ENCODE measurements around the gene STK17B. TPM values are rescaled to one million over a fixed set of nuclear protein-coding genes. Genes with fewer than 3 reads are reported as not detected.

The STK17B gene
- polyA plus RNA-seq, 1 donor (not counting 4 experiments of a cell fraction or from before 2014, with no cell fraction given): 11.0 TPM

DNA sequence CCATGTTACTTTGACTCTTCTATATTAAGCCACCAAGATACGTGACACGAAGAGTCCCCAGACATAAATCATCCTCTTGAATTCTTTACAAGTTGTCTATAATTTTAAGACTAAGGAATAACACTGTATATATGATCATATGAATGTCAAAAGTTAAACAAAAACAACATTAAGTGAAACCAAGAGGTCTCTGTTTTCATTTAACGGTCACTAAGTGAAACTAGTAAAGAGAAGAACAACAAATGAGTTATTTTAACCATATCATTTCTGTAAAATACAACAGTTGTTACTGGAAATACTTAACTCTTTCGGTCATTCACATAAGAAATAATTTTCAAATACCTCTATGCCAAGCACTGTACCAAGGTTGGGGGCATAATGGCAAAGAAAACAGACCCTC, 45.7 kb upstream of the STK17B start:
- H2AFZ ChIP-seq (ENCODE audit: control insufficient read depth, low read length): no peak overlapping the region
- no peaks in the 10 kb centered on the region for H3K4me1 ChIP-seq (ENCODE audit: control insufficient read depth, extremely low read depth, insufficient read depth, low read length)
- no peaks in the 10 kb centered on the region for H3K9me1 ChIP-seq (ENCODE audit: control insufficient read depth, extremely low read depth, insufficient read depth, low read length)
- no peaks in the 10 kb centered on the region for H4K20me1 ChIP-seq (ENCODE audit: control insufficient read depth, extremely low read depth, insufficient read depth, low read length)
- H3K4me3 ChIP-seq (ENCODE audit: control insufficient read depth in 2 of 3, extremely low read depth in 1 of 3, insufficient read depth in 2 of 3, low read depth in 1 of 3, low read length in 3 of 3): no peak overlapping the region
- H3K4me2 ChIP-seq (ENCODE audit: control insufficient read depth, extremely low read depth, insufficient read depth, low read depth, low read length): no peak overlapping the region
- H3K36me3 ChIP-seq (ENCODE audit: control insufficient read depth in 2 of 2, extremely low read depth in 1 of 2, insufficient read depth in 2 of 2, low read length in 2 of 2): no peaks in the 10 kb centered on the region
- dilution Hi-C loops (cut with MboI; ENCODE audit: extremely low pct_ligation_motif_present, low sequenced_read_pairs): no loop called here
- TF ChIP-seq EZH2 (IDR thresholded peaks at IDR 0.05; ENCODE audit: low read length): no peak
- no peaks in the 10 kb centered on the region for H3K27me3 ChIP-seq (ENCODE audit: control insufficient read depth, extremely low read depth, insufficient read depth, low read length)
- no peaks in the 10 kb centered on the region for H3K79me2 ChIP-seq (ENCODE audit: control insufficient read depth, insufficient read depth, low read length)
- FAIRE-seq: no peak
- no peak overlapping the region for H3K9ac ChIP-seq (ENCODE audit: control insufficient read depth, extremely low read depth, insufficient read depth, low read length)
- H3K27ac ChIP-seq (ENCODE audit: control insufficient read depth, insufficient read depth, low read length): no peak overlapping the region
- no peak for DNase-seq (ENCODE audit: low read depth, low spot score)
- no peaks in the 10 kb centered on the region for H3K9me3 ChIP-seq (ENCODE audit: control insufficient read depth, low read depth, low read length)

DNA sequence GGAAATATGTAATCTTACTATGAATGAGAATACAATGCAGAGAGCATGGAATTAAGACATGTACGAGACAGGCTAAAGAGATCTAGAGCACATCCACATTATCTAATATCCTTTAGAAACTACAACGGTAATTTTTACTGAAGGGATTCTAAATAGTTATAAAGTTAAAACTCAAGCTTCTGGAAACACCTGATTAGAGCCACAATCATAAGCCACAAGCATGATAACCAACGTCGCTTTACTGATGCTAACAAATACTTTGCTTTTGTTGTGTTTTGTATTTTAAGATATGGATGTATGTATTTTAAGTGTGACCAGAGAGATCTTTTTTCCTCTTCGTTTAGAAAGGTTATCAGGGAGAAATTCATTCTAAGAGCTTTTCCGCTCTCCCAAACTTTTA, 44.0 kb upstream of the STK17B start:
- H3K9ac ChIP-seq (ENCODE audit: control insufficient read depth, extremely low read depth, insufficient read depth, low read length): no peak overlapping the region
- DNase-seq (ENCODE audit: low read depth, low spot score): no peak
- H3K4me3 ChIP-seq (ENCODE audit: control insufficient read depth in 2 of 3, extremely low read depth in 1 of 3, insufficient read depth in 2 of 3, low read depth in 1 of 3, low read length in 3 of 3): no peak overlapping the region
- no peak for FAIRE-seq
- no peaks in the 10 kb centered on the region for H3K4me1 ChIP-seq (ENCODE audit: control insufficient read depth, extremely low read depth, insufficient read depth, low read length)
- H3K27ac ChIP-seq (ENCODE audit: control insufficient read depth, insufficient read depth, low read length): no peak overlapping the region
- H3K36me3 ChIP-seq (ENCODE audit: control insufficient read depth in 2 of 2, extremely low read depth in 1 of 2, insufficient read depth in 2 of 2, low read length in 2 of 2): no peaks in the 10 kb centered on the region
- no peak overlapping the region for H3K4me2 ChIP-seq (ENCODE audit: control insufficient read depth, extremely low read depth, insufficient read depth, low read depth, low read length)
- dilution Hi-C loops (cut with MboI; ENCODE audit: extremely low pct_ligation_motif_present, low sequenced_read_pairs): no loop called here
- H4K20me1 ChIP-seq (ENCODE audit: control insufficient read depth, extremely low read depth, insufficient read depth, low read length): no peaks in the 10 kb centered on the region
- H3K9me1 ChIP-seq (ENCODE audit: control insufficient read depth, extremely low read depth, insufficient read depth, low read length): no peaks in the 10 kb centered on the region
- TF ChIP-seq, protein P1, sequence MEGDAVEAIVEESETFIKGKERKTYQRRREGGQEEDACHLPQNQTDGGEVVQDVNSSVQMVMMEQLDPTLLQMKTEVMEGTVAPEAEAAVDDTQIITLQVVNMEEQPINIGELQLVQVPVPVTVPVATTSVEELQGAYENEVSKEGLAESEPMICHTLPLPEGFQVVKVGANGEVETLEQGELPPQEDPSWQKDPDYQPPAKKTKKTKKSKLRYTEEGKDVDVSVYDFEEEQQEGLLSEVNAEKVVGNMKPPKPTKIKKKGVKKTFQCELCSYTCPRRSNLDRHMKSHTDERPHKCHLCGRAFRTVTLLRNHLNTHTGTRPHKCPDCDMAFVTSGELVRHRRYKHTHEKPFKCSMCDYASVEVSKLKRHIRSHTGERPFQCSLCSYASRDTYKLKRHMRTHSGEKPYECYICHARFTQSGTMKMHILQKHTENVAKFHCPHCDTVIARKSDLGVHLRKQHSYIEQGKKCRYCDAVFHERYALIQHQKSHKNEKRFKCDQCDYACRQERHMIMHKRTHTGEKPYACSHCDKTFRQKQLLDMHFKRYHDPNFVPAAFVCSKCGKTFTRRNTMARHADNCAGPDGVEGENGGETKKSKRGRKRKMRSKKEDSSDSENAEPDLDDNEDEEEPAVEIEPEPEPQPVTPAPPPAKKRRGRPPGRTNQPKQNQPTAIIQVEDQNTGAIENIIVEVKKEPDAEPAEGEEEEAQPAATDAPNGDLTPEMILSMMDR (optimal IDR thresholded peaks at IDR 0.05 in 1 of 3, IDR thresholded peaks at IDR 0.05 in 1 of 3, conservative IDR thresholded peaks at IDR 0.05 in 1 of 3; ENCODE audit: extremely low read depth in 1 of 3, insufficient read depth in 2 of 3, low read length in 3 of 3): no peak
- no peak for TF ChIP-seq EZH2 (IDR thresholded peaks at IDR 0.05; ENCODE audit: low read length)
- no peaks in the 10 kb centered on the region for H3K27me3 ChIP-seq (ENCODE audit: control insufficient read depth, extremely low read depth, insufficient read depth, low read length)
- H3K79me2 ChIP-seq (ENCODE audit: control insufficient read depth, insufficient read depth, low read length): no peaks in the 10 kb centered on the region
- H3K9me3 ChIP-seq (ENCODE audit: control insufficient read depth, low read depth, low read length): no peaks in the 10 kb centered on the region
- H2AFZ ChIP-seq (ENCODE audit: control insufficient read depth, low read length): no peak overlapping the region

DNA sequence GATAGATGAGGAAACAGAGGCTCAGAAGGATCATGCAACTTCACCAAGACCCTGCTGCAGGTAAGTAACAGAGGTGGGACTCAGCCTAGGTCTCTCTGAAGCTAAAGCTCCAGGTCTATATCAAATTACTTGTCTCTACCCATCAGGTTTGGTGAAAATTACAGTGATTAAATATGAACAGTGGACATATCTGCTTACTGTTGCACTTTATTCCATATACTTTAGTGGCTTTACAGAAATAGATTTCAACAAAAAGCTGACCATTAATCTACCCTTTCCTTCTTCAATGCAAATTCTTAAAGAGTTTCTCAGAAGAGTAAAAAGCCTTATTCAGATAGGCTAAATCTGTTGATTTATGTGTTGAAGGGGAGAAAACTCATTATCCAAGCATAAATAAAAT, 42.8 kb upstream of the STK17B start:
- Histone ChIP-seq H4K20me1 (ENCODE audit: control insufficient read depth, extremely low read depth, insufficient read depth, low read length) (no peaks in the 10 kb centered on the region), H3K4me1 (ENCODE audit: control insufficient read depth, extremely low read depth, insufficient read depth, low read length) (no peaks in the 10 kb centered on the region), H3K27me3 (ENCODE audit: control insufficient read depth, extremely low read depth, insufficient read depth, low read length) (no peaks in the 10 kb centered on the region), H3K9me3 (ENCODE audit: control insufficient read depth, low read depth, low read length) (no peaks in the 10 kb centered on the region), H3K27ac (ENCODE audit: control insufficient read depth, insufficient read depth, low read length) (no peak overlapping the region), H3K4me3 (ENCODE audit: control insufficient read depth in 2 of 3, extremely low read depth in 1 of 3, insufficient read depth in 2 of 3, low read depth in 1 of 3, low read length in 3 of 3) (no peak overlapping the region), H3K9me1 (ENCODE audit: control insufficient read depth, extremely low read depth, insufficient read depth, low read length) (no peaks in the 10 kb centered on the region), H3K36me3 (ENCODE audit: control insufficient read depth in 2 of 2, extremely low read depth in 1 of 2, insufficient read depth in 2 of 2, low read length in 2 of 2) (no peaks in the 10 kb centered on the region), H3K4me2 (ENCODE audit: control insufficient read depth, extremely low read depth, insufficient read depth, low read depth, low read length) (no peak overlapping the region), H2AFZ (ENCODE audit: control insufficient read depth, low read length) (no peak overlapping the region), H3K9ac (ENCODE audit: control insufficient read depth, extremely low read depth, insufficient read depth, low read length) (no peak overlapping the region), H3K79me2 (ENCODE audit: control insufficient read depth, insufficient read depth, low read length) (no peaks in the 10 kb centered on the region)
- FAIRE-seq (no peak), DNase-seq (ENCODE audit: low read depth, low spot score) (no peak)
- dilution Hi-C loops (cut with MboI; ENCODE audit: extremely low pct_ligation_motif_present, low sequenced_read_pairs): no loop called here
- no peak for TF ChIP-seq EZH2 (IDR thresholded peaks at IDR 0.05; ENCODE audit: low read length)
- TF ChIP-seq, protein P1 (optimal IDR thresholded peaks at IDR 0.05 in 1 of 3, IDR thresholded peaks at IDR 0.05 in 1 of 3, conservative IDR thresholded peaks at IDR 0.05 in 1 of 3; ENCODE audit: extremely low read depth in 1 of 3, insufficient read depth in 2 of 3, low read length in 3 of 3): no peak

Measured in keratinocyte (primary cell).